Measurements from ENCODE around the gene PIP4K2B.

GRCh38 chr17:38789185-38789584 lies 10.2 kb downstream of the PIP4K2B start:
- TF ChIP-seq POLR2A (IDR thresholded peaks at IDR 0.05; ENCODE audit: extremely low read depth, insufficient read length): no peak
- no peak for TF ChIP-seq MAX (IDR thresholded peaks at IDR 0.05; ENCODE audit: low read depth, low read length)
- TF ChIP-seq CTCF (IDR thresholded peaks at IDR 0.05; ENCODE audit: low read depth, low read length): no peak
- TF ChIP-seq MYC (IDR thresholded peaks at IDR 0.05; ENCODE audit: low read depth, low read length): no peak
